Dermis microvascular lymphatic vessel endothelial cell (primary cell): ENCODE results near the gene RDH8. TPM values are rescaled to one million over a fixed set of nuclear protein-coding genes. Genes with fewer than 3 reads are reported as not detected.

Source experiments
- DNase-seq, 2 donors: peaks; one replicate each; pipeline versions ENCODE4 v3.0.0 to v3.0.0-alpha.2; 2010; ENCODE audit warnings: low read depth in 2 of 2
- total RNA-seq: library from RNA; depleted of rRNA; stranded (reverse); fragments of >200 nt; gene quantifications from 2 replicates; pipeline ENCODE4 v1.2.1, GENCODE V29; 2014

Gene RDH8
- not detected in 2 replicates for total RNA-seq

GRCh38 chr19:10013316-10013715 is at the start of gene RDH8:
Gene RDH8, plus strand, starts transcription at chr19:10013483. Its CDS starts 15 bp downstream, at chr19:10013498.
- DNase-seq = no peak

- DNase-seq = no peak
These were observed 47.3 kb upstream of the RDH8 start for GRCh38 chr19:9966024-9966423.

- no peak for DNase-seq
These were observed 46.8 kb upstream of the RDH8 start for GRCh38 chr19:9966448-9966847.

GRCh38 chr19:9967326-9967725 is 46.0 kb upstream of the RDH8 start:
- no peak for DNase-seq

- DNase-seq = no peak
These were observed 44.2 kb upstream of the RDH8 start for GRCh38 chr19:9968820-9969687.

- no peak for DNase-seq
These were observed 43.7 kb upstream of the RDH8 start for GRCh38 chr19:9969688-9969975.

GRCh38 chr19:9970481-9970880 is 42.8 kb upstream of the RDH8 start:
- no peak for DNase-seq

GRCh38 chr19:9971166-9971897 is 42.0 kb upstream of the RDH8 start:
- no peak for DNase-seq

GRCh38 chr19:9972103-9972502 is 41.2 kb upstream of the RDH8 start:
- DNase-seq = no peak

- no peak for DNase-seq
These were observed 31.6 kb upstream of the RDH8 start for GRCh38 chr19:9981406-9982260.

- DNase-seq = no peak
These were observed 26.4 kb upstream of the RDH8 start for GRCh38 chr19:9986787-9987281.

GRCh38 chr19:9989504-9989903 is 23.8 kb upstream of the RDH8 start:
- DNase-seq = no peak

GRCh38 chr19:9991425-9992191 is 21.7 kb upstream of the RDH8 start:
- DNase-seq = no peak

- DNase-seq = no peak
These were observed 18.2 kb upstream of the RDH8 start for GRCh38 chr19:9995084-9995483.

- DNase-seq = no peak
These were observed 17.3 kb upstream of the RDH8 start for GRCh38 chr19:9995999-9996398.

GRCh38 chr19:9996541-9996940 is 16.7 kb upstream of the RDH8 start:
- no peak for DNase-seq

GRCh38 chr19:10000171-10000826 is 13.0 kb upstream of the RDH8 start:
- peak; percentile 37 to 61 for DNase-seq

GRCh38 chr19:10001899-10002298 is 11.4 kb upstream of the RDH8 start:
- DNase-seq = peak in 1 of 2 donors; percentile 8

- DNase-seq = no peak
These were observed 10.0 kb upstream of the RDH8 start for GRCh38 chr19:10003271-10003670.

- DNase-seq = no peak
These were observed 8.7 kb upstream of the RDH8 start for GRCh38 chr19:10004617-10005016.
